HG03097 (cell line): ENCODE data around the gene KCNK5.

Source experiments
- ATAC-seq: cut with Tn5 transposase; IDR thresholded peaks from one replicate; pipeline ENCODE4 v1.9.1; 2021; ENCODE audit not compliant: unreplicated experiment, low FRiP score

Gene KCNK5

GRCh38 chr6:39228992-39229767, at the start of gene KCNK5:
KCNK5 (minus strand) TSS chr6:39229475; CDS start chr6:39229111, 364 bp downstream.
- ATAC-seq: no peak

- ATAC-seq: no peak
Observed at GRCh38 chr6:39276379-39276995, 47.2 kb upstream of the KCNK5 start.

GRCh38 chr6:39274903-39275302, 45.6 kb upstream of the KCNK5 start:
- ATAC-seq: no peak

- no peak for ATAC-seq
Observed at GRCh38 chr6:39274471-39274870, 45.2 kb upstream of the KCNK5 start.

- ATAC-seq: no peak
Observed at GRCh38 chr6:39273406-39273821, 44.1 kb upstream of the KCNK5 start.

- ATAC-seq: no peak
Observed at GRCh38 chr6:39269961-39270360, 40.7 kb upstream of the KCNK5 start.

GRCh38 chr6:39268721-39269120, 39.4 kb upstream of the KCNK5 start:
- ATAC-seq: no peak

- ATAC-seq: no peak
Observed at GRCh38 chr6:39268171-39268570, 38.9 kb upstream of the KCNK5 start.

- no peak for ATAC-seq
Observed at GRCh38 chr6:39266782-39267355, 37.6 kb upstream of the KCNK5 start.

GRCh38 chr6:39266375-39266774, 37.1 kb upstream of the KCNK5 start:
- no peak for ATAC-seq

GRCh38 chr6:39263303-39264037, 34.2 kb upstream of the KCNK5 start:
- no peak for ATAC-seq

- ATAC-seq: no peak
Observed at GRCh38 chr6:39261751-39262150, 32.5 kb upstream of the KCNK5 start.

- no peak for ATAC-seq
Observed at GRCh38 chr6:39260953-39261352, 31.7 kb upstream of the KCNK5 start.

- no peak for ATAC-seq
Observed at GRCh38 chr6:39260456-39260855, 31.2 kb upstream of the KCNK5 start.

- ATAC-seq: no peak
Observed at GRCh38 chr6:39256294-39256940, 27.1 kb upstream of the KCNK5 start.

- no peak for ATAC-seq
Observed at GRCh38 chr6:39254999-39255535, 25.8 kb upstream of the KCNK5 start.

GRCh38 chr6:39251406-39251805, 22.1 kb upstream of the KCNK5 start:
- ATAC-seq: no peak

- ATAC-seq: no peak
Observed at GRCh38 chr6:39250507-39250906, 21.2 kb upstream of the KCNK5 start.

- ATAC-seq: no peak
Observed at GRCh38 chr6:39249278-39249677, 20.0 kb upstream of the KCNK5 start.

- no peak for ATAC-seq
Observed at GRCh38 chr6:39247667-39248194, 18.5 kb upstream of the KCNK5 start.
